Renal cortical epithelial cell (primary cell): ENCODE results near the gene BATF2. TPM values are rescaled to one million over a fixed set of nuclear protein-coding genes. Genes with fewer than 3 reads are reported as not detected.
A peak's percentile ranks its signal among the peaks of the same experiment; 100 is the strongest.
"Not testable (repeated sequence)": the region's sequence is repeated elsewhere in the genome, so short reads cannot be mapped to it uniquely, and the experiment has no call there.

Experiments
- DNase-seq: peaks from one replicate; pipeline ENCODE4 v3.0.0-alpha.2; 2011; ENCODE audit warnings: low read depth
- total RNA-seq: library from RNA; depleted of rRNA; stranded (reverse); fragments of >200 nt; gene quantifications from 2 replicates; pipeline ENCODE4 v1.2.3, GENCODE V29; 2014

The BATF2 gene
- total RNA-seq, 1 donor from 2014 or later = 1.1 TPM

- DNase-seq = peak; percentile 68
Measured at GRCh38 chr11:65013888-65014725, 17.3 kb upstream of the BATF2 start, which contains the start of gene ARL2. ARL2 (plus strand) TSS chr11:65014160; CDS start chr11:65014208, 48 bp downstream.

- DNase-seq = peak; percentile 59
Measured at GRCh38 chr11:65013130-65013887, 16.5 kb upstream of the BATF2 start.

- DNase-seq = no peak
Measured at GRCh38 chr11:65008873-65009272, 12.1 kb upstream of the BATF2 start.

- no peak for DNase-seq
Measured at GRCh38 chr11:65008016-65008415, 11.2 kb upstream of the BATF2 start.

- DNase-seq = not testable (repeated sequence)
Measured at GRCh38 chr11:65003968-65004367, 7.2 kb upstream of the BATF2 start.

- DNase-seq = peak; percentile 37
Measured at GRCh38 chr11:65003282-65003681, 6.5 kb upstream of the BATF2 start.

GRCh38 chr11:65002706-65003105, 5.9 kb upstream of the BATF2 start:
- no peak for DNase-seq

- no peak for DNase-seq
Measured at GRCh38 chr11:64999478-64999877, 2.7 kb upstream of the BATF2 start.

- DNase-seq = peak; percentile 78
Measured at GRCh38 chr11:64998690-64999431, 2.1 kb upstream of the BATF2 start.

- no peak for DNase-seq
Measured at GRCh38 chr11:64998141-64998540, 1.4 kb upstream of the BATF2 start.

GRCh38 chr11:64996327-64996709, 453 bp downstream of the BATF2 start:
- no peak for DNase-seq

GRCh38 chr11:64994318-64994717, 2.5 kb downstream of the BATF2 start:
- DNase-seq = no peak

GRCh38 chr11:64990222-64990923, 6.4 kb downstream of the BATF2 start:
- no peak for DNase-seq

- DNase-seq = no peak
Measured at GRCh38 chr11:64989416-64989815, 7.4 kb downstream of the BATF2 start.

- no peak for DNase-seq
Measured at GRCh38 chr11:64987998-64988854, 8.5 kb downstream of the BATF2 start.

- not testable (repeated sequence) for DNase-seq
Measured at GRCh38 chr11:64983339-64983738, 13.4 kb downstream of the BATF2 start.

GRCh38 chr11:64976651-64977050, 20.1 kb downstream of the BATF2 start:
- no peak for DNase-seq

- no peak for DNase-seq
Measured at GRCh38 chr11:64974124-64974523, 22.6 kb downstream of the BATF2 start.

- peak; percentile 56 for DNase-seq
Measured at GRCh38 chr11:64971421-64972233, 25.1 kb downstream of the BATF2 start, which contains the start of gene MAJIN. MAJIN (minus strand) TSS chr11:64972108; CDS start chr11:64959405, 12,703 bp downstream.

- peak; percentile 77 for DNase-seq
Measured at GRCh38 chr11:64970731-64971151, 26.0 kb downstream of the BATF2 start.
